ENCODE results near the gene MAP2K5. TPM values are rescaled to one million over a fixed set of nuclear protein-coding genes. Genes with fewer than 3 reads are reported as not detected.

The MAP2K5 gene
- total and polyA plus RNA-seq, 2 donors from 2014 or later, result 14.1 to 18.6 TPM

DNA sequence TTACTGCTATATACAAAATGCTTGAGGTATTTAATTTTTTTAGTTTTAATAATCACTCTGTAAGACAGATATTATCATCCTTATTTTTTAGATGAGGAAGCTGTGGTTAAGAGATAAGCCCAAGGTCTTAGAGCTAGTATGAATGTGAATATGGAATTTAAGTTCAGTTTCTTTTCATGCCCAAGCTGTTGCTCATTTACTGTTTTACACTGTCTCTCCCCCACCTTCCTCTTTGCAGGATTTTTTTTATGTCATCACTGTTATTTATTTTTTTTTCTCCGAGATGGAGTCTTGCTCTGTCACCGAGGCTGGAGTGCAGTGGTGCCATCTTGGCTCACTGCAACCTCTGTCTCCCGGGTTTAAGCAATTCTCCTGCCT lies 22.5 kb downstream of the MAP2K5 start:
- Histone ChIP-seq H3K27me3 (ENCODE audit: control insufficient read depth, insufficient read depth, low read length) (no peaks in the 10 kb centered on the region), H3K4me3 (ENCODE audit: low read length in 3 of 3) (no peak overlapping the region), H3K27ac (ENCODE audit: low read depth in 2 of 2, low read length in 2 of 2) (no peak overlapping the region), H3K36me3 (ENCODE audit: control insufficient read depth in 2 of 3, insufficient read depth in 3 of 3, low read length in 3 of 3) (no peaks in the 10 kb centered on the region), H3K4me1 (ENCODE audit: control insufficient read depth in 2 of 3, insufficient read depth in 2 of 3, low read depth in 1 of 3, low read length in 3 of 3) (no peaks in the 10 kb centered on the region), H3K9ac (ENCODE audit: low read length in 3 of 3) (no peak overlapping the region), H3K9me3 (ENCODE audit: control insufficient read depth in 2 of 3, insufficient read depth in 1 of 3, low read length in 3 of 3) (no peaks in the 10 kb centered on the region)
- no peak for TF ChIP-seq CTCF (IDR thresholded peaks at IDR 0.05; ENCODE audit: borderline replicate concordance, extremely low read depth, insufficient read depth)
- intact Hi-C loops (cut with DNase I), result no loop called here
- DNase-seq (no peak), FAIRE-seq (no peak)

DNA sequence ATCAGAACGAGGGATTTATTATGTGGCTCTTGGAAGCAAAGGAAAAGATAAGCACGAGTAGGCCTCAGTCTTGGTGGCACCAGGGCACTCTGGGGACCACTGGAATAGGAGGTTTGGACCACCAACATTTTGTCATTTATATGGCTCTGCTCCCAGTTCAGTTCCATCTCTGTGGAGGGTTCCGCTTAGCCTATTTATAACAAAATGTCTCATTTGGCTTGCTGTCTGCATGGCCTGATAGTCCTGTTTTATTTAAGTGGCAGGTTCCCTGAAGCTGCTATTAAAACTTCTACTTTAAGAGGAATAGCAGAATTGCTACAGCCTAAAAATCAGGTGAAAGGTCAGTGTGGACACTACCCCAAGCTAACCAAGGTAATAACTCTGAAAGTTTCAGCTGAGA lies 27.2 kb downstream of the MAP2K5 start:
- no peak for TF ChIP-seq CTCF (IDR thresholded peaks at IDR 0.05; ENCODE audit: borderline replicate concordance, extremely low read depth, insufficient read depth)
- no peak overlapping the region for H3K9ac ChIP-seq (ENCODE audit: low read length in 3 of 3)
- H3K9me3 ChIP-seq (ENCODE audit: control insufficient read depth in 2 of 3, insufficient read depth in 1 of 3, low read length in 3 of 3), result no peaks in the 10 kb centered on the region
- no peaks in the 10 kb centered on the region for H3K27me3 ChIP-seq (ENCODE audit: control insufficient read depth, insufficient read depth, low read length)
- no peak overlapping the region for H3K27ac ChIP-seq (ENCODE audit: low read depth in 2 of 2, low read length in 2 of 2)
- intact Hi-C loops (cut with DNase I), result no loop called here
- DNase-seq (peak in 2 of 5 donors; percentile 15 to 40), FAIRE-seq (no peak)
- H3K4me3 ChIP-seq (ENCODE audit: low read length in 3 of 3), result no peak overlapping the region
- no peaks in the 10 kb centered on the region for H3K36me3 ChIP-seq (ENCODE audit: control insufficient read depth in 2 of 3, insufficient read depth in 3 of 3, low read length in 3 of 3)
- no peaks in the 10 kb centered on the region for H3K4me1 ChIP-seq (ENCODE audit: control insufficient read depth in 2 of 3, insufficient read depth in 2 of 3, low read depth in 1 of 3, low read length in 3 of 3)

DNA sequence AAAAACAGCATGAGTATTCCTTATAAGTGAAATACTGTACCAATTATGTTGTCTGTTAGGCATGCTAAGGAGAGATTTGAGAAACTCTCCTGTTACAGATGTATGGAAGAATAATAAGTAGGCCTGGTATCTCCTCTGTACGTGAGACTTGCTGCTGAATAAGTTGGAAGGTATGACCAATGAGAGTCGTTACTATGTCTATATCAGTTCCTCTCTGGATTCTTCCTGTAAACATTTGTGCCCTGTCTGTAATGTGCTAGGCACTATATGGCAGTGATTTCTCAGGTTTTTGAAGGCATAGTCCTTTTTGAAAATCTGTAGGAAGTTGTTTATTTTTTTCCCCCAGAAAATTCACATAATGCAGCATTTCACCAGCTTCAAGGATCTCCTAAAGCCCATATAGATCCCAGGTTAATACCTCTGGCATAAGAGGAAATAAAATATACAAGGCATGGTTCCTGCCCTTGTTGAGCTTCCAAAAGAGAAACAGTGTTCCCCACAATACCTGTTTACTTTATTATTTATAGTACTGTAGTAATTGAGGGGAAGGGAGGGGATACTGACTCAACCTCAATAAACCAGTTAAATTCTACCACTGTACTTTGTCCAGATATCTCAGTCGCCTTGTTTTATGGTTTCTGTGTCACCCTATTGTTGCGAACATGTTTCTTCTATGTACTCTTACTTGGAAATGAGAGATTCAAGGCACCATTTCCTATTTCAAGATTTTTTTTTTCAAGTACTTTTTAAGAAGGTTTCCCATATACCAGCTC lies 28.6 kb downstream of the MAP2K5 start:
- H3K4me1 ChIP-seq (ENCODE audit: control insufficient read depth in 2 of 3, insufficient read depth in 2 of 3, low read depth in 1 of 3, low read length in 3 of 3), result no peaks in the 10 kb centered on the region
- TF ChIP-seq CTCF (IDR thresholded peaks at IDR 0.05; ENCODE audit: borderline replicate concordance, extremely low read depth, insufficient read depth), result no peak
- no peaks in the 10 kb centered on the region for H3K9me3 ChIP-seq (ENCODE audit: control insufficient read depth in 2 of 3, insufficient read depth in 1 of 3, low read length in 3 of 3)
- H3K27me3 ChIP-seq (ENCODE audit: control insufficient read depth, insufficient read depth, low read length), result no peaks in the 10 kb centered on the region
- intact Hi-C loops (cut with DNase I), result no loop called here
- H3K36me3 ChIP-seq (ENCODE audit: control insufficient read depth in 2 of 3, insufficient read depth in 3 of 3, low read length in 3 of 3), result no peaks in the 10 kb centered on the region
- no peak overlapping the region for H3K9ac ChIP-seq (ENCODE audit: low read length in 3 of 3)
- no peak for DNase-seq
- no peak overlapping the region for H3K4me3 ChIP-seq (ENCODE audit: low read length in 3 of 3)
- FAIRE-seq, result no peak
- no peak overlapping the region for H3K27ac ChIP-seq (ENCODE audit: low read depth in 2 of 2, low read length in 2 of 2)
